Stimulated activated CD8-positive, alpha-beta memory T cell treated with anti-CD3 and anti-CD28 coated beads, Interleukin-15, amount 100 ng/mL, for 48 hours (primary cell): Measurements from ENCODE around the gene CYLD.

Source experiments
- DNase-seq, 2 donors: peaks; one replicate each; pipeline ENCODE4 v3.0.0-alpha.2; 2020; ENCODE audit warnings: low read depth in 2 of 2

The CYLD gene

GRCh38 chr16:50711862-50712559 lies 29.9 kb upstream of the CYLD start:
- DNase-seq, result no peak

DNA sequence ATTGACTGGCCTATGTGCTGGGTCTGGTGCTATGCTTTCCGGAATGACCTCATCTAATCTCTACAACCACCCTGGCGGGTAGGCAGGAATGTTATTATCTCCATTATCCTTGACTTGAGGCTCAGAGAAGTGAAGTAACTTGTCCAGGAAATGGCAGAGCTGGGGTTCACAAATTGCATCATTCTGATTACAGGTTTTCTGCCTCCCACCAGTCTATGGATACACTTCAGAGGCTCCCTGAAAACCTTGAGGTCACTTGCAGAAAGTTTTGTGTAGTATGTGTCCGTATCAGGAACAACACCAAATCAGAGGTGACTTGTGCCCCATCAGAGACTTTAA lies 29.4 kb upstream of the CYLD start:
- no peak for DNase-seq

DNA sequence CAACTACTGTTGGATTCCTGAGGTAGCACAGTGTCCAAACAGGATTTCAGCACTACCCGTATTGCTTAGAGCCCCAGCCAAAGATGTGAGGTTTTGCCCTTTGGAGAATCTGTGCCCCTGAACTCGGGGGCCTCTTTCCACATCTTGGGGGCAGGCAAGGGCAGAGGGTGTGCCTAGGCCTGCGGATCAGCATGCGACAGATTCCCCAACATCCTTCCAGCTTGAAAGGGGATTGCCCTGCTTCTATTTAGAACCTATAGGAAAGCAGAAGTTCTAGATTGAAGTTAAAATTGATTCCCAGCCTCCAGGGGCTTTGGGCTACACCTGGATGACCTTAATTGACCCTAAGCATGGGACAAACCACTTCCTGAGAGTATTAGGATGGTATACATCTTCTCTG lies 28.9 kb upstream of the CYLD start:
- DNase-seq, result no peak

GRCh38 chr16:50717091-50717490 lies 24.8 kb upstream of the CYLD start:
- DNase-seq, result no peak

- no peak for DNase-seq
These were observed 24.4 kb upstream of the CYLD start for GRCh38 chr16:50717494-50717893.

DNA sequence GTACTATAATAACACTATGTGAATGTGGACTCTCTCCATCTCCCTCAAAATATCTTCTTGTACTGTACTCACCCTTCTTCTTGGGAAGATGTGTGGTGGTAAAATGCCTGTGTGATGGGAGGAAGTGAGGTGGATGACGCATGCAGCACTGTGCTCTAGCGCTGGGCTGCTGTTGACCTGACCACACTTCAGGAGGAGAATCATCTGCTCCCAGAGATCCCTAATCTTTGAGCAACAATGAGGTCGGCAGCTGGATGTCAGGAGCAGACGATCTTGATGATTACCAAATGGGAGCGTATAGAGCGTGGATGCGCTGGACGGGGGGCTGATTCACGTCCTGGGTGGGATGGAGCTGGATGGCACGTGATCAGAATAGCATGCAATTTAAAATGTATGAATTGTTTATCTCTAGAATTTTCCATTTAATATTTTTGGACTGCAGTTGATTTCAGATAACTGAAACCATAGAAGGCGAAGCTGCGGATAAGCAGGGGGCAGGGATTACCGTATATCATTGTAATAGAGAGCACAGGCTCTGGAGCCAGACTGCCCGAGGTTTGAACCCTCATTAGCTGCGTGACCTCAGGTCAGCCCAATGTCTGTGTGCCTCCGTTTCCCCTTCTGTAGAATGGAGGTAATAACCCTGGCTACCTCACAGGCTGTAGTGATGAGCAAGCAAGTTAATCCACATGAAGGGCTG lies 23.7 kb upstream of the CYLD start:
- DNase-seq, result no peak

DNA sequence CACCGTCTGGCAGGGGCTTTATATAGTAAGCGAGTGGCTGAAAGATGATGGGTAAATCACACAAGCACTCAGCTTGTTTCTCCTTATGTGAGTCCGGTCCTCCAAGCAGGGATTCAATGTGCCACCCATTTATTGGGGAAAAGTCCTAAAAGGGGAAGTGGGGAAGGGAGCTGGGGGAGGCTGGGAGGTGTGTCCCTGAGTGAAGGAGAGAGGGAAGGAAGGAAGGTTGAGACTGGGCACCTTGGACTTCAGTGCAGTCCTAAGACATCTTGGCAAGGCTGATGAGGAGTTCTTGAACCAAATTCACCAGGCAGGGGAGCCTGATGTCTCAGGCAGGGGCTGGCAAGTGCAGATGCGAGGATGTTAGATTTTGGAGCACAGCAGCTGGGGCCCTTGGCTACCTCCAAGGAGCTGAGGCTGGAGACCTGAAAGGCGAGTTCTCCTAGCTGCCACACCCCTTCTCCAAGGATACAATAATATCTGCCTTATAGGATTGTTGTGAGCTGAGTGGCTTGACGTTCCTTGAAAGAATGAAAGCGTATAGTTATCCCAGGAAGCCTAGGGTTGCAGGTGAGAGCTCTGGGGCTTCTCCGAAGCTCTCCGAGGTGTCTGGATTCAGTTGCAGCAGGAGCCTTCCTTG lies 23.0 kb upstream of the CYLD start:
- no peak for DNase-seq

- no peak for DNase-seq
These were observed 22.2 kb upstream of the CYLD start for GRCh38 chr16:50719401-50720337.

GRCh38 chr16:50721549-50722404 lies 20.1 kb upstream of the CYLD start:
- DNase-seq, result no peak

GRCh38 chr16:50722405-50722737 lies 19.5 kb upstream of the CYLD start:
- no peak for DNase-seq

- no peak for DNase-seq
These were observed 18.9 kb upstream of the CYLD start for GRCh38 chr16:50722960-50723359.

GRCh38 chr16:50724306-50724705 lies 17.6 kb upstream of the CYLD start:
- DNase-seq, result no peak

- DNase-seq, result no peak
These were observed 10.5 kb upstream of the CYLD start for GRCh38 chr16:50731130-50731988.

- no peak for DNase-seq
These were observed 9.7 kb upstream of the CYLD start for GRCh38 chr16:50731989-50732832.

DNA sequence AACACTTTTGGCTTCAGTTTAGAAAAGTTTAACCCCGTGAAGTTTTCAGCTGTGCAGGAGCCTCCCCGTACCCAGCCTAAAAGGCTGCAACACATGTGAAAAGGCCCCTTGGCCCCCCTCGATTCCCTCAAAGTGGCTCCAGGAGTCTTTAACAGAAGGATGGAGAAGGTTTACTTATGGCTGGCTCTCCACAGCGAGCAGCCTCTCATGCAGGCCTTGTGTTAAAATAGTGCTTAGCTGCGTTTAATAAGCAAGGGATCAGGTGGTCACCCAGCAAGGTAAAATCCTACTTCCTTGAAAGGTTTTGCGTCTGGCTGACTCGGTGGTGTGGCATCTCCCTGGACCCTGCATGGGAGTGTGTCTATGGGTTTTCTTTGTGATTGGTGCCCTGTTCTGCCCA lies 8.4 kb upstream of the CYLD start:
- DNase-seq, result no peak

- no peak for DNase-seq
These were observed 6.2 kb upstream of the CYLD start for GRCh38 chr16:50735629-50736122.

GRCh38 chr16:50736448-50736847 lies 5.4 kb upstream of the CYLD start:
- no peak for DNase-seq

- no peak for DNase-seq
These were observed 4.4 kb upstream of the CYLD start for GRCh38 chr16:50737420-50737959.

DNA sequence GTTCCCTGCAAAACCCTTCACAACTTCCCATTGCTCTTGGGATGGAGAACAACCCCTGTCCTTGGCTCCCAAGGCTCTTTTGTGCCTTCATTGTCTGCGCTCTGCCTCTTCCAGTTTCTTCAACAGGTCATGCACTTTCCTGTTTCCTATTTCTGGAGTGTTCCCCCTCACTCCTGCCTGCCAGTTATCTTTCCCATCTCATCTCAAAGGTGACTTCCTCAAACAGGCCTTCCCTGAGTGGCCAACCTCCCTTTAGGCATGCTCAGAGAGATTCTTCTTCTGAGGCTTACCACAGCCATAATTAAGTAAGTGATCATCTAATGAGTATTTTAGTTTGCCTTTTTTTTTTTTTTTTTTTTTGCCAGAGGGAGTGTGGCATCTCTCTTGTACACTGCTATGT lies 2.9 kb upstream of the CYLD start:
- DNase-seq, result no peak
